Right lobe of liver (tissue), 6 donors: ENCODE results near the gene RSBN1L. TPM values are rescaled to one million over a fixed set of nuclear protein-coding genes. Genes with fewer than 3 reads are reported as not detected.

Source experiments
- ATAC-seq, 4 donors: fragments of 200-7000 bp; cut with Tn5 transposase; one replicate each; pipeline ENCODE4 v1.9.1; 2020; ENCODE audit warnings: mild to moderate bottlenecking in 4 of 4, moderate library complexity in 4 of 4
- DNase-seq, 3 donors: peaks; one replicate each; pipeline ENCODE4 v3.0.0-alpha.2; 2020
- H3K27ac ChIP-seq, 3 donors: fragments of 200-600 bp; one replicate each; pipeline ENCODE4 v1.8.0; 2022
- H3K27me3 ChIP-seq, 2 donors: fragments of 200-600 bp; one replicate each; pipeline ENCODE4 v1.8.0; 2022
- H3K36me3 ChIP-seq, 4 donors: fragments of 200-600 bp; sonication (generic) in 1 of 4; one replicate each; pipeline versions ENCODE4 v1.5.1 to v1.8.0; 2017 to 2022; ENCODE audit warnings: control low read depth in 1 of 4
- H3K4me1 ChIP-seq, 4 donors: fragments of 200-600 bp; sonication (generic) in 1 of 4; one replicate each; pipeline versions ENCODE4 v1.5.1 to v1.8.0; 2017 to 2022; ENCODE audit warnings: control low read depth in 1 of 4
- H3K4me3 ChIP-seq, 3 donors: fragments of 200-600 bp; one replicate each; pipeline ENCODE4 v1.8.0; 2022
- H3K9me3 ChIP-seq, 4 donors: fragments of 200-600 bp; sonication (generic) in 1 of 4; one replicate each; pipeline versions ENCODE4 v1.5.1 to v1.8.0; 2017 to 2022; ENCODE audit warnings: control low read depth in 1 of 4
- CTCF ChIP-seq, 4 donors: fragments of 200-600 bp in 3 of 4; fragments of 450-650 bp in 1 of 4; IDR thresholded peaks; one replicate each; pipeline versions ENCODE4 v1.5.1 to v1.8.0; 2016 to 2022; ENCODE audit warnings: antibody characterized with exemption in 4 of 4, mild to moderate bottlenecking in 2 of 4
- POLR2A ChIP-seq: fragments of 450-650 bp; IDR thresholded peaks from one replicate; pipeline ENCODE4 v1.6.1; 2017; ENCODE audit warnings: antibody characterized with exemption, mild to moderate bottlenecking
- WGBS: methylation state at CpG from one replicate; pipeline ENCODE4 v1.1.6; 2018; ENCODE audit warnings: low coverage, low lambda C conversion rate; ENCODE audit not compliant: insufficient coverage; ENCODE audit errors: missing lambda C conversion rate; 5-methylcytosine and 5-hydroxymethylcytosine counted together
- intact Hi-C, 2 donors: fragments of 100-400 bp; cut with DNase I; formaldehyde crosslinking; loops; one replicate each; pipeline versions ENCODE4 v1.11.2 to v1.14.1; 2022
- total RNA-seq, 6 experiments: library from RNA; depleted of rRNA in 2 of 6; stranded (reverse); fragments of >200 nt in 2 of 6; fragmentation: NEBNext Ultra II Directional in 3 of 6; extraction: Animal tissue kit (Norgen Biotek cat#: 25700) in 3 of 6; gene quantifications; one replicate each; pipeline versions ENCODE4 v1.1.0 to v1.2.4, GENCODE V29; 2016 to 2023
- donor health status: DM: no; HTN: yes; CAD: no.
- donor health status: DM: no; HTN: no; CAD: no.
- donor health status: DM: no; HTN: no; CAD: no.
- donor health status: DM: no; HTN: yes; CAD: no.
- donor health status: DM: no; HTN: yes; CAD: no.

Gene RSBN1L
- total RNA-seq, 6 experiments from 2014 or later, result 8.2 to 10.4 (median 8.8) TPM

DNA sequence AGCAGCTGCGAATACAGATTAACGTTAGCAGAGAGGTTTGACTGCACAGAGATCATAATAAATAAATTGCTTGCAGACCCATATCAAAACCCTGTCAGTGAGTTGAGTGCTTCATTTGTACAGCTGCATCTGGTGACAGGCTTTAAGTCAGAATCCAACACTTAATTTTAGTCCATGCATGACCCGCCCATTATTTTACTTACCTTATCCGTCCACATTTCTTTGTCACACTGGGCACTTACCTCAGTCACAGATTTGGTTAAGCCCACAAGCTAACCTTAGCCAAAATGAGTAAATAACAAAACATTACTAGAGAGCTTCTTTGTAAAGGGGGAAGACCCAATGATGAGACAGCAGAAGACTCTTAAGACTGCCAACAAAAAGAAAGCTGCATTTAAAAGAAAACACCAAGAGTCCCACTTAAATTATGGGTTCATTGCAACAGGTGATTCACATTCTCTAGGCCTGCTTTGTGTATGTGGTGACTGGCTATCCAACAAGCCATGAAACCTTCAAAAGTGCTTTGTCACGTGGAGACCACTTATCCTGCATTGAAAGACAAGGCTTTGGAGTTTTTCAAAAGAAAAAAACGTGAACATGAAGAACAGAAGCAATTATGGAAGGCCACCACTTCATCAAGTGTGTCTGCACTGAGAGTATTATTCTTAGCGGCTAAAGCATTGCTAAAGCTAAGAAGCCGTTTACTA, 134.5 kb downstream of the RSBN1L start:
- H3K27me3 ChIP-seq, result no peaks in the 10 kb centered on the region
- ATAC-seq (no peak), DNase-seq (no peak)
- 87% methylated on average over 8 of the region's 8 CpGs for WGBS
- H3K27ac ChIP-seq, result no peak overlapping the region
- H3K4me1 ChIP-seq, result no peaks in the 10 kb centered on the region
- TF ChIP-seq POLR2A (no peak), CTCF (IDR thresholded peaks at IDR 0.05) (no peak)
- intact Hi-C loops, result no loop called here
- H3K9me3 ChIP-seq, result peaks cover 0 to 3% (median 0%) of the 10 kb centered on the region in 4 donors
- no peaks in the 10 kb centered on the region for H3K36me3 ChIP-seq
- H3K4me3 ChIP-seq, result no peak overlapping the region

GRCh38 chr7:77831481-77831880, 135.2 kb downstream of the RSBN1L start:
- Histone ChIP-seq H3K27me3 (no peaks in the 10 kb centered on the region), H3K4me3 (no peak overlapping the region), H3K27ac (no peak overlapping the region), H3K36me3 (no peaks in the 10 kb centered on the region), H3K9me3 (no peaks in the 10 kb centered on the region), H3K4me1 (no peaks in the 10 kb centered on the region)
- TF ChIP-seq POLR2A (no peak), CTCF (IDR thresholded peaks at IDR 0.05) (no peak)
- ATAC-seq (no peak), DNase-seq (no peak)
- 89% methylated on average over 6 of the region's 7 CpGs for WGBS
- intact Hi-C loops, result no loop called here

DNA sequence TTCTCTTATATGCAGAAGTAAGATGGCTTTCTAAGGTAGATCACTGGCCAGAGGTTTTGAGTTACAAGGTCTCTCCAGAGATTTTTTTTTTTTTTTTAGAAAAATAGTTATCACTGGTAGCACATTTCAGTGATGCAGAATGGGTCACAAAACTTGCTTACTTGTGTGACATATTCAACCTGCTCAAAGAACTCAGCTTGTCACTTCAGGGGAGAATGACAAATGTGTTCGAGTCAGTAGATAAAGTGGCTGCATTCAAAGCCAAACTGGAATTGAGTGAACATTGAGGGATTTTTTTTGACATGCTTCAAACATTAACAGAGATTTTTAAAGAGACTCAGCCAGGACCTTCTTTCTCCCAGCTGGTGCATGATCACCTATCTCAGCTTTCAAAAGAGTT, 135.7 kb downstream of the RSBN1L start:
- Histone ChIP-seq H3K9me3 (no peaks in the 10 kb centered on the region), H3K4me1 (no peaks in the 10 kb centered on the region), H3K4me3 (no peak overlapping the region), H3K27me3 (no peaks in the 10 kb centered on the region), H3K36me3 (no peaks in the 10 kb centered on the region), H3K27ac (no peak overlapping the region)
- WGBS, result 46% methylated on average over 1 of the region's 1 CpG
- no peak for ATAC-seq
- intact Hi-C loops, result no loop called here
- TF ChIP-seq POLR2A (no peak), CTCF (IDR thresholded peaks at IDR 0.05) (no peak)
- DNase-seq, result no peak

Other genes starting within 250 kb of the RSBN1L start
- gene PTPN12, start 159.2 kb upstream of the RSBN1L start, total RNA-seq, result 10 to 100 TPM; 14.8 to 44.0 (median 27.3) TPM
- 10 to 100 TPM in 1 of 6 experiments, 1 to 10 TPM in 5; 6.6 to 10.4 (median 8.0) TPM for gene TMEM60, start 102.0 kb downstream of the RSBN1L start, total RNA-seq
- 1 to 10 TPM; 2.4 to 6.8 (median 5.5) TPM for gene PHTF2, start 102.3 kb downstream of the RSBN1L start, total RNA-seq